Breast epithelium (tissue), 4 donors: ENCODE measurements around the gene PRKCD. TPM values are rescaled to one million over a fixed set of nuclear protein-coding genes. Genes with fewer than 3 reads are reported as not detected.

Source experiments
- DNase-seq, 2 donors: peaks; one replicate each; pipeline ENCODE4 v3.0.0-alpha.2; 2019; ENCODE audit warnings: low spot score in 2 of 2
- H3K27ac ChIP-seq, 2 donors: fragments of 200-600 bp; sonication (generic) in 1 of 2; one replicate each; pipeline ENCODE4 v1.5.1; 2016 to 2019; ENCODE audit warnings: mild to moderate bottlenecking in 1 of 2
- H3K27me3 ChIP-seq, 2 donors: fragments of 200-600 bp; sonication (generic) in 1 of 2; one replicate each; pipeline versions ENCODE4 v1.5.1 to v1.6.0; 2017 to 2019; ENCODE audit warnings: control low read depth in 1 of 2, mild to moderate bottlenecking in 1 of 2
- H3K36me3 ChIP-seq: fragments of 200-600 bp; one replicate; pipeline ENCODE4 v1.5.1; 2019
- H3K4me1 ChIP-seq, 2 donors: fragments of 200-600 bp; sonication (generic); one replicate each; pipeline ENCODE4 v1.5.1; 2016 to 2019; ENCODE audit warnings: control low read depth in 1 of 2
- H3K4me3 ChIP-seq, 3 donors: fragments of 200-600 bp; sonication (generic); 1 replicate in 2 of 3; 2 replicates in 1 of 3; pipeline ENCODE4 v1.5.1; 2016 to 2019; ENCODE audit warnings: mild to moderate bottlenecking in 3 of 3, moderate library complexity in 2 of 3
- H3K9me3 ChIP-seq, 2 donors: fragments of 200-600 bp; sonication (generic) in 1 of 2; one replicate each; pipeline ENCODE4 v1.5.1; 2016 to 2019; ENCODE audit warnings: control low read depth in 1 of 2
- CTCF ChIP-seq, 3 donors: fragments of 450-650 bp; IDR thresholded peaks; one replicate each; pipeline ENCODE4 v1.5.1; 2016 to 2017; ENCODE audit warnings: antibody characterized with exemption in 3 of 3, mild to moderate bottlenecking in 3 of 3, moderate library complexity in 3 of 3
- POLR2A ChIP-seq: fragments of 450-650 bp; IDR thresholded peaks from one replicate; pipeline ENCODE4 v1.6.1; 2016; ENCODE audit warnings: antibody characterized with exemption, mild to moderate bottlenecking, moderate library complexity
- POLR2AphosphoS5 ChIP-seq, 3 donors: sonication (generic); formaldehyde crosslinking; IDR thresholded peaks; one replicate each; pipeline ENCODE4 v1.6.1; 2017; ENCODE audit warnings: antibody characterized with exemption in 3 of 3
- intact Hi-C: fragments of 100-400 bp; cut with DNase I; formaldehyde crosslinking; loops from one replicate; pipeline ENCODE4 v1.15.1; 2023; ENCODE audit warnings: low total_unique reads
- total RNA-seq, 3 donors: library from RNA; depleted of rRNA; stranded (reverse); fragments of >200 nt; gene quantifications; one replicate each; pipeline ENCODE4 v1.1.0, GENCODE V29; 2016

PRKCD gene
- total RNA-seq, 3 donors from 2014 or later = 14.0 to 36.8 (median 15.1) TPM

GRCh38 chr3:53155760-53156159 lies 5.2 kb upstream of the PRKCD start:
- Histone ChIP-seq H3K4me1 (peaks cover 12 to 39% of the 10 kb centered on the region in 2 donors), H3K9me3 (no peaks in the 10 kb centered on the region), H3K27ac (peak overlapping the region; percentile 67 to 80), H3K36me3 (no peaks in the 10 kb centered on the region), H3K4me3 (no peak overlapping the region), H3K27me3 (no peaks in the 10 kb centered on the region)
- intact Hi-C loops = no loop called here
- peak; percentile 81 to 88 for DNase-seq
- peak in 2 of 3 donors; percentile 24 to 31 for TF ChIP-seq POLR2AphosphoS5 (IDR thresholded peaks at IDR 0.05)
- TF ChIP-seq CTCF (IDR thresholded peaks at IDR 0.05) = no peak
- no peak for TF ChIP-seq POLR2A

- H3K27me3 ChIP-seq = no peaks in the 10 kb centered on the region
- TF ChIP-seq POLR2A = no peak
- no peak for TF ChIP-seq POLR2AphosphoS5 (IDR thresholded peaks at IDR 0.05)
- no peak for TF ChIP-seq CTCF (IDR thresholded peaks at IDR 0.05)
- no peaks in the 10 kb centered on the region for H3K9me3 ChIP-seq
- H3K36me3 ChIP-seq = no peaks in the 10 kb centered on the region
- intact Hi-C loops = no loop called here
- peaks cover 12 to 39% of the 10 kb centered on the region in 2 donors for H3K4me1 ChIP-seq
- no peak for DNase-seq
- H3K4me3 ChIP-seq = peak overlapping the region in 2 of 3 donors; percentile 20 to 46
- peak overlapping the region; percentile 67 to 69 for H3K27ac ChIP-seq
Observed at GRCh38 chr3:53156368-53156834, 4.6 kb upstream of the PRKCD start.

DNA sequence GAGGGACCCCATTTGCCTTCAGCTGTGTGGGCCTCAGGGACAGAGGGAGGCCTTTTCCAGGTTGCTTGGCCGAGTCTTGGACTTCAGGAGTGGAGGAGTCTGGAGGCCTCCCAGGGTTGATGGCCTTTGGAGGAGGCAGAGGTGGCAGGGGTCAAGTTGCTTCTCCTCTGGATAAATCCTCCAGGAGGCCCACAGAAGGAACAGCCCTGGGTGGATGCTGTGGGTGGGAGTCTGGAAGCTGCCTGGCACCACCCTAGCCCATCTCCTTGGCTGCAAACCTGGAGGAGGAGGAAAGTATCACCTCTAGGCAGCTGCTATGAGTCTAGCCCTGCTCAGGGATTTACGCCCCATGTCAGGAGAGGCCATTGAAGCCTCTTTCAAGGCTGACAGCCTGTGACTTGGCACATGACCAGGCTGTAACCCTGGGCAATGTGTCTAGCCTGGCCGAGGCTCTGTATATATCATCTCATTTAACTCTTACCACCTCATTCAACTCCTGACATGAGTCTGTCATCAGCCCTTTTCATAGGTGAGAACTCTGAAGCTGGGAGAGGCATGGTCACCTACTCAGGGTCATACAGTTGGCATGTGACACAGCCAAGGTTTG lies 2.9 kb upstream of the PRKCD start:
- intact Hi-C loops = no loop called here
- Histone ChIP-seq H3K9me3 (no peaks in the 10 kb centered on the region), H3K4me3 (no peak overlapping the region), H3K4me1 (peaks cover 12 to 39% of the 10 kb centered on the region in 2 donors), H3K36me3 (no peaks in the 10 kb centered on the region), H3K27me3 (no peaks in the 10 kb centered on the region), H3K27ac (no peak overlapping the region)
- TF ChIP-seq POLR2AphosphoS5 (IDR thresholded peaks at IDR 0.05) (no peak), POLR2A (no peak), CTCF (IDR thresholded peaks at IDR 0.05) (no peak)
- DNase-seq = no peak

- peak overlapping the region in 1 of 2 donors; percentile 1 for H3K27ac ChIP-seq
Observed at GRCh38 chr3:53158765-53159155, 2.2 kb upstream of the PRKCD start.

More at GRCh38 chr3:53158765-53159155, 2.2 kb upstream of the PRKCD start:
- no peak for DNase-seq
- Histone ChIP-seq H3K4me1 (peaks cover 12 to 33% of the 10 kb centered on the region in 2 donors), H3K4me3 (no peak overlapping the region), H3K36me3 (no peaks in the 10 kb centered on the region), H3K9me3 (no peaks in the 10 kb centered on the region), H3K27me3 (no peaks in the 10 kb centered on the region)
- intact Hi-C loops = no loop called here
- no peak for TF ChIP-seq POLR2A
- no peak for TF ChIP-seq CTCF (IDR thresholded peaks at IDR 0.05)
- no peak for TF ChIP-seq POLR2AphosphoS5 (IDR thresholded peaks at IDR 0.05)
